Ramos (cell line): ENCODE data around the gene C4B.
"Not testable (repeated sequence)": the region's sequence is repeated elsewhere in the genome, so short reads cannot be mapped to it uniquely, and the experiment has no call there.

Experiments
- in situ Hi-C: fragments of 300-500 bp; cut with MboI; formaldehyde crosslinking; loops from one replicate; pipeline ENCODE4 v1.14.3; 2022; ENCODE audit warnings: low sequenced_read_pairs; ENCODE audit not compliant: unreplicated experiment

Gene C4B

DNA sequence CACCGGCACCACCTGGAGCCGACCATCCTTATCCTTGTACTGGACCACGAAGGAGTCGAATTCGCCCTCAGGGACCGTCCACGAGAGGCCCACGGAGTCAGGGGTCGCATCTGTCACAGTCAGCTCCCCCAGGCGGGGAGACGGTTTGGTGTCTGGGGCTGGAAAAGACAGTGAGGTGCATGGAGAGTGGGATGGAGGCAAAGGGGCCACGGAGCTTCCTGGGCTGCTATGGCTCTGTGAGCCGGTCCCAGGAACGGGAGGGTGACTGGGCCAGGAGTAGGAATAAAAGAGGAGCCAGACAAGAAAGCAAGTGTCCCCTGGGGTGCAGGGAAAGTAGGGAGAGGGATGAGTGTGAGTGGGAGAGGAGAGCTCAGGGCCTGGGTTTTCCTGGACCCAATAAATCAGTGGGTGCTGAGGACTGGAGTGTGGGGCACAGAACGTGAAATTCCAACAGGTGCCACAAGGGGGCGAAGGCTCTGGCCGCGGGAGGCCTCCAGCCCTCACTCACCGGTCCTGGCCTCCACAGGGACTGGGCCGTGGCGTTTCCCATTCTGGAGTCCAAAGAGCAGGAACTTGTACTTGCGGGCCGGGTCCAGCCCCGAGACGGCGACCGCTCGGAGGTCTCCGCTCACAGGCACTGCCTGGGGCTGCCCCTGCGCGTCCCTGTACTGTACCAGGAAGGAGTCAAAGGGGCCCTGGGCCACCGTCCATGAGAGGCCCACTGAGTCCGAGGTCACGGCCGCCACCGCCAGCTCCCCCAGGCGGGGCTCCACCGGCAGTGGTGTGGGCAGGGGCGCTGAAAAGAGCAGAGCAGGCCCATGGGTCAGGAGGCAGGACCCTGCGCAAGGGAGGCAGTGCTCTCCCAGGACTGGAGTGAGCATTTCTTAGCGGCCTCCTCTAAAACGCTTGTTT lies 33.5 kb downstream of the C4B start:
- in situ Hi-C loops: no loop called here

DNA sequence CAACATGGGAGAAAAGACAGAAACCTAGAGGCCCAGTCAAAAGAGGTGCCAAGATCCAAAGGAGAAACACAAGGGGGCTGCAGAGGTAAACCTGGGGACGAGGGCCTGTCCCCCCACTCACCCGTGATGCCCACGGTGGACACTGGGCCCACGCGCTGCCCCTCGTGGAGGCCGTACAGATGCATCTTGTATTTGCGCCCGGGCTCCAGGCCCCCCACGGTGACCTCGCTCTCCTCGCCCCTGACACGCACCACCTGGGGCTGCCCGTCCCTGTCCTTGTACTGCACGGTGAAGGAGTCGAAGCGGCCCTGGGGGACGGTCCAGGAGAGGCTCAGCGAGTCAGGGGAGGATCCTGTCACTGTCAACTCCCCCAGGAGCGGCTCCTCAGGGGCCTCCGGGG lies 34.6 kb downstream of the C4B start:
- in situ Hi-C loops: not testable (repeated sequence)

DNA sequence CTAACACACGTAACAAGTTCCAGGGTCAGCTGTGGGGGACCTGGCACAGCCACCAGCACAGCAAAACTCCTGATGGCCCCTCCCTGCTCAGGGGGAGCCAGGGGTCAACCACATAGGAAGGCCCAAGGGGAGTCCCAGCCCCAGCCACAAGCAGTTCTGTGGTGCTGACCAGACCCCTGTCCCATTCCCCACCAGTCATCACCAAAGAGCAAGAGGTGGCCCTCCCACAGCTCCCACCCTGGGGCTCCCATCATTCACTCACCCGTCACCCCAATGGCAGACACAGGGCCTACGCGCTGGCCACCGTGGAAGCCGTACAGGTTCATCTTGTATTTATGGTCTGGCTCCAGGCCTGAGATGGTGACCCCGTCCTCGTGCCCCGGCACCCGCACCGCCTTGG lies 35.1 kb downstream of the C4B start:
- in situ Hi-C loops: not testable (repeated sequence)

DNA sequence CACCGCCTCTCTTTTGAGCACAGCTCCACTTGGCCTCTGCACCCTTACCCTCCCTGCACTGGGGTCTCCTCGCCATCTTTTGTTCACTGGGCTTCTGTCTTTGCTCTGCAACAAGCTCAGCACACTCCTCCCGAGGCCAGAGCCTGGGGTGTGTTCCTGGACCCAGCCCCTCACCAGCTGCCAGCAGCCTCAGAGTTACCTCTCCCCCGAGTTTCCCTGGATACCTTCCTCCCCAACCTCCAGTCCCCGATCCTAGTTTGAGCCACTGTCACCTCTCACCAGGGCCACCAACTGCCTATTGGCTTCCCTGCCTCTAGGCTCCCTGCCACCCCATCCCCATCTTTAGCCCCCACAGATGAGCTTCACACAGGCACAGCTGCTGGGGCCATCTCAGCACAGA lies 36.0 kb downstream of the C4B start:
- in situ Hi-C loops: no loop called here

DNA sequence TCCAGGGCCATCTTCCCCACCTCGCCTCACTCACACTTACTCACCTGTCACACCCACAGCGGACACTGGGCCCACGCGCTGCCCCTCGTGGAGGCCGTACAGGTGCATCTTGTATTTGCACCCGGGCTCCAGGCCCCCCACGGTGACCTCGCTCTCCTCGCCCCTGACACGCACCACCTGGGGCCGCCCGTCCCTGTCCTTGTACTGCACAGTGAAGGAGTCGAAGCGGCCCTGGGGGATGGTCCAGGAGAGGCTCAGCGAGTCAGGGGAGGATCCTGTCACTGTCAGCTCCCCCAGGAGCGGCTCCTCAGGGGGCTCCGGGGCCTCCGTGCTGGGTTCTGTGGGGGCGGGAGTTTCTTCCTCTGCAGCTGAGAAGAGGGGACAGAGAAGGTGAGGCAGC lies 38.0 kb downstream of the C4B start:
- in situ Hi-C loops: not testable (repeated sequence)

DNA sequence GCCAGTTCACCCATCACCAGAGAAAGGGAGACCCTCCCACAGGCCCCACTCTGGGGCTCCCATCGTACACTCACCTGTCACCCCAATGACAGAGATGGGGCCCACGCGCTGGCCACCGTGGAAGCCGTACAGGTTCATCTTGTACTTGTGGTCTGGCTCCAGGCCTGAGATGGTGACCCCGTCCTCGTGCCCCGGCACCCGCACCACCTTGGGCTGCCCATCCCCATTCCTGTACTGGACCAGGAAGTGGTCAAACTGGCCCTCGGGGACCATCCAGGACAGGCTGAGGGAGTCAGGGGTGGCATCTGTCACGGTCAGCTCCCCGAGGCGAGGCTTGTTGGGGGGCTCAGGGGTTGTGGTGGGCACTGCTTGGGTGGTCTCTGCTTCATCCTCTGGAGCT lies 38.7 kb downstream of the C4B start:
- in situ Hi-C loops: not testable (repeated sequence)

DNA sequence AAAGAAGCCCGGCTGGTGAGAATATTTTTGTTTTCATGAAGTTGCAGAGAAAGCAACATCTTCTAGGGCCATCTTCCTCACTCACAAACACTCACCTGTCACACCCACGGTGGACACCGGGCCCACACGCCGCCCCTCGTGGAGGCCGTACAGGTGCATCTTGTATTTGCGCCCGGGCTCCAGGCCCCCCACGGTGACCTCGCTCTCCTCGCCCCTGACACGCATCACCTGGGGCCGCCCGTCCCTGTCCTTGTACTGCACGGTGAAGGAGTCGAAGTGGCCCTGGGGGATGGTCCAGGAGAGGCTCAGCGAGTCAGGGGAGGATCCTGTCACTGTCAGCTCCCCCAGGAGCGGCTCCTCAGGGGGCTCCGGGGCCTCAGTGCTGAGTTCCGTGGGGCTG lies 41.2 kb downstream of the C4B start:
- in situ Hi-C loops: not testable (repeated sequence)

DNA sequence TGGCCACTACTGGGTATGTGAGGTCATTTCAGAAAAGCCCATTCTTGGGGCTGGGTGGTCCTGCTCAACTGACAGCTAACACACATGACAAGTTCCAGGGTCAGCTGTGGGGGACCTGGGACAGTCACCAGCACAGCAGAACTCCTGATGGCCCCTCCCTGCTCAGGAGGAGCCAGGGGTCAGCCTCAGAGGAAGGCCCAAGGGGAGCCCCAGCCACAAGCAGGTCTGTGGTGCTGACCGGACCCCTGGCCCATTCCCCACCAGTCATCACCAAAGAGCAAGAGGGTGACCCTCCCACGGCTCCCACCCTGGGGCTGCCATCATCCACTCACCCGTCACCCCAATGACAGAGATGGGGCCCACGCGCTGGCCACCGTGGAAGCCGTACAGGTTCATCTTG lies 41.7 kb downstream of the C4B start:
- in situ Hi-C loops: no loop called here

DNA sequence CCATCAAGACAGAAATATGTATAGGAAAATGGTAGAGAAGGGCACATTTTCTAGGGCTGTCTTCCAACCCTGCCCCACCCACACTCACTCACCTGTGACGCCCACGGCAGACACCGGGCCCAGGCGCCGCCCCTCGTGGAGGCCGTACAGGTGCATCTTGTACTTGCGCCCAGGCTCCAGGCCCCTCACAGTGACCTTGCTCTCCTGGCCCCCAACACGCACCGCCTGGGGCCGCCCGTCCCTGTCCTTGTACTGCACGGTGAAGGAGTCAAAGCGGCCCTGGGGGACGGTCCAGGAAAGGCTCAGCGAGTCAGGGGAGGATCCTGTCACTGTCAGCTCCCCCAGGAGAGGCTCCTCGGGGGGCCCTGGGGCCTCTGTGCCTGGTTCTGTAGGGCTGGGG lies 43.4 kb downstream of the C4B start:
- in situ Hi-C loops: no loop called here

DNA sequence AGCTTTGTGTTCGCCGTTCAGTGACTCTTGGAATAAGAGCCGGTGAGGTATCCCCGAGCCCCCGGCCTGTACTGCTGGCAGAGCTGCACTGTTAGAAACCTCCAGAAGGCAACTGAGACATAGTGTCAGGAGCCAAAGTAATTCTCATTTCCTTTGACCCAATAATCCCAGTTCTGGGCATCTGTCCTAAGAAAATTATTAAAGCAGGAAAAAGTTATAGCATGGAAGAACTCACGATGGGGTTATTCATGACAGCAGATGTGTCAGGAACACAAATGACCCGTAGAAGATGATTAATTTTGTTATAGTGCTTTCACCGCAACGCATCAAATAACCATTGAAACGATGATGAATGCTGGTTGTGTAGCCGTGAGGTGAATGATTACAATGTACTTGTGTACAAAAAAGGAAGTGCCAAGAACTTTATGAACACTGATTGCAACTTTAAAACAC lies 43.9 kb downstream of the C4B start:
- in situ Hi-C loops: no loop called here

DNA sequence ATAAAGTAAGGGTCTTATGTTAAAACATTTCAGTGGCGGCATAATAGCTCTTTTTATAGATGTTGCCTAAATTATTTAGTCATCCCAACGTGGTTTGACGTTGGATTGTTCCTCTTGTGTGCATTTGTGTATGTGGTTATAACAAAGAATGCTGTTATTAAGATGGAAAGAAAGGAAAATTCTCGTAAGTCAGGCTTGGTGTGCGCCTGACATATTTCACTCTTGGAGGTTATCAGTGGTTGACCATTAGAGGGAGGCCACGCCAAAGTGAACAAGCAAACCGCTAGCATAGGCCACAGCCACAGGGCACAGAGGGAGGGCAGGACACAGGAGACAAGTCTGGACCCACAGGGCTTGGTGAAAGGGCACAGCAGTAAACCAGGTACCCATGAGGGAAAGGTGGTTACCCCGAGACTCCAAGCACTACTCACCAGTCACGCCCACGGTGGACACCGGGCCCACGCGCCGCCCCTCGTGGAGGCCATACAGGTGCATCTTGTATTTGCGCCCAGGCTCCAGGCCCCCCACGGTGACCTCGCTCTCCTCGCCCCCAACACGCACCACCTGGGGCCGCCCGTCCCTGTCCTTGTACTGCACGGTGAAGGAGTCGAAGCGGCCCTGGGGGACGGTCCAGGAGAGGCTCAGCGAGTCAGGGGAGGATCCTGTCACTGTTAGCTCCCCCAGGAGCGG lies 46.5 kb downstream of the C4B start:
- in situ Hi-C loops: no loop called here

DNA sequence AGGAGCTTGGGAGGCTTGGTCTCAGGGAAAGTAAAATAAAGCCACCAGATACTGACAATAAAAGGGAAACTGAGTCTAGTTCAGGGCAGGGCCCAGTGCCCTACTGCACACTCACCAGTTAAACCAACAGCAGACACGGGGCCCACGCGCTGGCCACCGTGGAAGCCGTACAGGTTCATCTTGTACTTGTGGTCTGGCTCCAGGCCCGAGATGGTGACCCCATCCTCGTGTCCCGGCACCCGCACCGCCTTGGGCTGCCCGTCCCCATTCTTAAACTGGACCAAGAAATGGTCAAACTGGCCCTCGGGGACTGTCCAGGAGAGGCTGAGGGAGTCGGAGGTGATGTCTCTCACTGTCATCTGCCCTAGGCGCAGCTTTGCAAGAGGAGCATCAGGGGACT lies 50.1 kb downstream of the C4B start:
- in situ Hi-C loops: no loop called here

DNA sequence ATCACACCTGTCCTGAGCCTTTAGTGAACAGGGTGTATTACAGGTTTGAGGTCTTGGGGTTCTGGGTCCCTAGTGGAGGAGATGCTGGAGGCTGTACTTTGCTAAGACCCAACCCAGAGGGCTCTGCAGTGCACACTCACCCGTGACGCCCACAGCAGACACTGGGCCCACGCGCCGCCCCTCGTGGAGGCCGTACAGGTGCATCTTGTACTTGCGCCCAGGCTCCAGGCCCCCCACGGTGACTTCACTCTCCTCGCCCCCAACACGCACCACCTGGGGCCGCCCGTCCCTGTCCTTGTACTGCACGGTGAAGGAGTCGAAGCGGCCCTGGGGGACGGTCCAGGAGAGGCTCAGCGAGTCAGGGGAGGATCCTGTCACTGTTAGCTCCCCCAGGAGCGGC lies 52.9 kb downstream of the C4B start:
- in situ Hi-C loops: not testable (repeated sequence)

DNA sequence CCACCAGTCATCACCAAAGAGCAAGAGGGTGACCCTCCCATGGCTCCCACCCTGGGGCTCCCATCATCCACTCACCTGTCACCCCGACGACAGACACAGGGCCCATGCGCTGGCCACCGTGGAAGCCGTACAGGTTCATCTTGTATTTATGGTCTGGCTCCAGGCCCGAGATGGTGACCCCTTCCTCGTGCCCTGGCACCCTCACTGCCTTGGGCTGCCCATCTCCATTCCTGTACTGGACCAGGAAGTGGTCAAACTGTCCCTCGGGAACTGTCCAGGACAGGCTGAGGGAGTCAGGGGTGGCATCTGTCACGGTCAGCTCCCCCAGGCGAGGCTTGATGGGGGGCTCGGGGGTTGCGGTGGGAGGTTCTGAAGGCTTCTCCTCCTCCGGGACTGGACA lies 53.7 kb downstream of the C4B start:
- in situ Hi-C loops: not testable (repeated sequence)

DNA sequence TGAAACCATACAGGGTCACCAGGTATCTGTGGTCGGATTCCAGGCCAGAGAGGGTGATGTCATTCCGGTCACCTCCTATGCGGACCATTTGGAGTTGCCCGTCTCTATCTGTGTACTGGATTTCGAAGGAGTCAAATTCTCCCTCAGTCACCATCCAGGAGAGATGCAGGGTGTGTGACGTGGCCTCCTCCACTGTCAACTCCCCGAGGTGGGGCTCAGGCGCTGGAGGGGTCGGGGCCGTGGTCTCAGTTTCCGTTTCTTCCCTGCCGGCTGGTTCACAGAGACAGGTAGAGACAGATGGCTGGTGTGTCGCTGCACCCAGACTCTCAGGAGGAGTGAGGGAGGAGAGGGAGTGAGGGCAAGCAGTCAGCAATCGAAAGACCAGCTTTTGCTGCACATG lies 54.3 kb downstream of the C4B start:
- in situ Hi-C loops: no loop called here

DNA sequence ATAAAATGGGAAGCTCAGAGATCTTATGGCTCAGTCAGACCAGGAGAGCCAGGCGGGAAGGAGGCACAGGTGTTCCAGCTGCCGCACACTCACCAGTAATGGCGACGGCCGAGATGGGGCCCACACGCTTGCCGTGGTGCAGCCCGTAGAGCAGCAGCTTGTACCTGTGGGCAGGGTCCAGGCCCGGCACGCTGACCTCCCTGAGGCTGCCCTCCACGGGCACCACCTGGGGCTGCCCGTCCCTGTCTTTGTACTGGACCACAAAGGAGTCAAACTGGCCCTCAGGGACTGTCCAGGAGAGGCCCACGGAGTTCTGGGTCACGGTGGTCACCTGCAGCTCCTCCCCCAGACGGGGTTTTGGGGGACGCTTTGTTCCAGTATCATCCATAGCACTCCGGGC lies 54.9 kb downstream of the C4B start:
- in situ Hi-C loops: no loop called here

DNA sequence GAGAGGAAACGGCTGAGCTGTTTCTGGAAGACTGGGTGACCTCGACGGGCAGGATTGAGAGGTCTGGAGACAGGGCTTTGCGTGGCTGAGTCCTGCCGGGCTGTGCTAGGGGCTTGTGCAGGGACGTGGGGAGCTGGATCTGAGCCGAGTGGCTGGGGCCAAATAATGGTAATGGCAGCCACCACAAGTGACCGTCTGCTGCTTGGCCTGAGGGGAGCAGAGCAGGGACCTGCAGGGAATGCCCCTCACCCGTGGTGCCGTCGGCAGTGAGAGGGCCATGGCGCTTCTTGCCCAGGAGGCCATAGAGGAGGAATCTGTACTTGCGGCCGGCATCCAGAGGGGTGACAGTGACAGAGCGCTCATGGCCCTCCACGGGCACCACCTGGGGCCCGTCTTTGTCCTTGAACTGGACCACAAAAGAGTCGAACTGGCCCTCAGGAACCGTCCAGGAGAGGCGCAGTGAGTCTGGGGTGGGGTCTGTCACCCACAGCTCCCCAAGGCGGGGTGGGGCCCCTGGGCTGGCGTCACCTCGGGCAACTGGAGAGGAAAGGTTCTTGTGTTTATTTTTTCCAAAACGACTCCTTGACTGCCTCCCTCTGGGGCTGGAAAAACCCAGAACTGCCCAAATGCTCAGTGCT lies 55.4 kb downstream of the C4B start:
- in situ Hi-C loops: no loop called here

DNA sequence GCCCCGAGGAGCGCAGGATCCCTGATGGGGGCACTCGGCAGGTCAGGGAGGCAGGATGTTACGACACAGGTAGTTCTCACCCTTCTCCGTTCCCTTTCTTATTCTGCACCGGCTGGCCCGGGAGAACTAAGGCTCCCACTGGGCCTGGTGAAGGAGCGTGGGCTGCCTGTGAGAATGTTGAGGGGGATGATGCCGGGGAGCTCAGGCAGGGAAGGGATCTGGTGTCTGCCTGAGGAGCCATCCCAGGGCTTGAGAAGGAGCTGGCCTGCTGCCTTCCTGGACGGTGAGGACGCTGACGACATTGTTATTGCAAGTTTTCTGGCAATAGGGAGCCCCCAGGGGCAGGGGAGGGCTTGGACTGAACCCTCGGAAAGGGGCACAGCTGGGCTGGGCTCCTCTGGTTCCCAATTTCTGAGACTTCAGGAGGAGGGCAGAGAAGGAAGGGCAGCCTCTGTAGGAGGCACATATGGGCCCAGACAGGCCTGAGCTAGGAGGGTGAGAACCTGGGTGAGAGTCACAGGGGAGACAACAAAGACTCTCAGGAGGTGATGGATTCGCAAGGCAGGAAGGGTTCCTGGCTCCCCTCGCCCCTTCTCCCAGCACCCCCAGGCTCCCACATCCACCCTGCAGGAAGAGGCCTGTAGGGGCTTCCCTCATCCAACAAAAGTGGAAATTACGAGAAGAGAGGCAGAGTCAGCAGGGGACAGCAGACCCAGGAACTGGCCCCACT lies 56.4 kb downstream of the C4B start:
- in situ Hi-C loops: no loop called here

DNA sequence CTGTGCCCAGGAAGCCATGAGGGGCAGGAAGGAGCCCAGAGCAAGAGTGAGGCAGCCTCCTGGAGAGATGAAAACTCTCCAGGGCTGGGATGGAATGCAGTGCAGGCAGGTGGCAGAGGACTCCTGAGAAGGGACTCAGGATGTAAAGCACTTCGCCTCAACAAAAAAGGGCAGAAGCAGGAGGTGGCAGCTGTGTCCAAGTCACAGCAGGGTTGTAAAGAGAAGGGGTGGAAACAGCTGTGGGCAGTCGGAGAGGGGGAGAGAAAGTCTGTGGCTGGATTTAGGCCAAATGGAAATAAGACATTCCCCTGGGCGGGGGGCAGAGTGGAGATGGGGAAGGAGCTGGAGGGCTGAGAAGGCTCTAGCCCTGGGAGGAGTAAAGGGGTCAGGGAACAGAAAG lies 58.5 kb downstream of the C4B start:
- in situ Hi-C loops: no loop called here

DNA sequence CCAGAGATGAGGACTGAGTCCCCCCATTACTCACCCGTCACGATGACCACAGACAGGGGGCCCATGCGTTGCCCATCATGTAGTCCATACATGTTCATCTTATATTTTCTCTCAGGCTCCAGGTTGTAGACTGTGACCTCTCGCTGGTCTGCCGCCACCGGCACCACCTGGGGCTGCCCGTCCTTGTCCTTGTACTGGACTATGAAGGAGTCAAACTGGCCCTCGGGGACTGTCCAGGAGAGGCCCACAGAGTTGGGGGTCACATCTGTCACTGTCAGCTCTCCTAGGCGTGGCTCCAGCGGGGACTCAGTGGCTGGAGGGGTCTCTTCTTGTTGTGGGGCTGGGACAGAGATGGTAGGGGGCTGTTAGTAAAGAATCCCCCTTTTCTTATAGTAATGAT lies 59.0 kb downstream of the C4B start:
- in situ Hi-C loops: no loop called here
